Measurements from ENCODE around the gene SLC5A2. TPM values are rescaled to one million over a fixed set of nuclear protein-coding genes. Genes with fewer than 3 reads are reported as not detected.
A peak's percentile ranks its signal among the peaks of the same experiment; 100 is the strongest.

Gene SLC5A2
- total RNA-seq, 1 donor from 2014 or later = 0.36 TPM

DNA sequence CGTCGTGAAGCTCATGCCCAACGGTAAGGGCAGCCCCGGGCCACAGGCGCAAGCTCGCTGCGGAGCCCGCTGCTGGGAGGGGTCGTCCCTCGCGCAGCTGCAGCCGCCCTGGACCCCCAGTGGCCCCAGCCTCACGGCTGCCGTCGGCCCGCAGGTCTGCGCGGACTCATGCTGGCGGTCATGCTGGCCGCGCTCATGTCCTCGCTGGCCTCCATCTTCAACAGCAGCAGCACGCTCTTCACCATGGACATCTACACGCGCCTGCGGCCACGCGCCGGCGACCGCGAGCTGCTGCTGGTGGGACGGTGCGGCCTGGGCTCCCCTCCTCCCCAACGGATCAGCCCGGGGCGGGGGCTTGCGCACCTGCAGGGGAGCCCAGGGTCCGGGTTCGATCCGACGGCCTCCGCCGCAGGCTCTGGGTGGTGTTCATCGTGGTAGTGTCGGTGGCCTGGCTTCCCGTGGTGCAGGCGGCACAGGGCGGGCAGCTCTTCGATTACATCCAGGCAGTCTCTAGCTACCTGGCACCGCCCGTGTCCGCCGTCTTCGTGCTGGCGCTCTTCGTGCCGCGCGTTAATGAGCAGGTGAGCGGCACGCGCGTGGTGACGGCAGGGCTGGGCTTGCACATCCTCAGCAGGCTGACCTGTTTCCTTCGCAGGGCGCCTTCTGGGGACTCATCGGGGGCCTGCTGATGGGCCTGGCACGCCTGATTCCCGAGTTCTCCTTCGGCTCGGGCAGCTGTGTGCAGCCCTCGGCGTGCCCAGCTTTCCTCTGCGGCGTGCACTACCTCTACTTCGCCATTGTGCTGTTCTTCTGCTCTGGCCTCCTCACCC lies 5.8 kb downstream of the SLC5A2 start:
- peaks cover 25% of the 10 kb centered on the region for H3K36me3 Mint-ChIP-seq
- H3K9me3 Mint-ChIP-seq = no peaks in the 10 kb centered on the region
- peaks cover 3% of the 10 kb centered on the region for H3K4me1 Mint-ChIP-seq
- H3K4me3 Mint-ChIP-seq = peak overlapping the region; percentile 75
- DNase-seq (ENCODE audit: low spot score in 2 of 2, unreplicated experiment in 2 of 2) = no peak
- H3K27me3 Mint-ChIP-seq (ENCODE audit: low read depth) = peaks cover 51% of the 10 kb centered on the region
- TF ChIP-seq, protein P1, sequence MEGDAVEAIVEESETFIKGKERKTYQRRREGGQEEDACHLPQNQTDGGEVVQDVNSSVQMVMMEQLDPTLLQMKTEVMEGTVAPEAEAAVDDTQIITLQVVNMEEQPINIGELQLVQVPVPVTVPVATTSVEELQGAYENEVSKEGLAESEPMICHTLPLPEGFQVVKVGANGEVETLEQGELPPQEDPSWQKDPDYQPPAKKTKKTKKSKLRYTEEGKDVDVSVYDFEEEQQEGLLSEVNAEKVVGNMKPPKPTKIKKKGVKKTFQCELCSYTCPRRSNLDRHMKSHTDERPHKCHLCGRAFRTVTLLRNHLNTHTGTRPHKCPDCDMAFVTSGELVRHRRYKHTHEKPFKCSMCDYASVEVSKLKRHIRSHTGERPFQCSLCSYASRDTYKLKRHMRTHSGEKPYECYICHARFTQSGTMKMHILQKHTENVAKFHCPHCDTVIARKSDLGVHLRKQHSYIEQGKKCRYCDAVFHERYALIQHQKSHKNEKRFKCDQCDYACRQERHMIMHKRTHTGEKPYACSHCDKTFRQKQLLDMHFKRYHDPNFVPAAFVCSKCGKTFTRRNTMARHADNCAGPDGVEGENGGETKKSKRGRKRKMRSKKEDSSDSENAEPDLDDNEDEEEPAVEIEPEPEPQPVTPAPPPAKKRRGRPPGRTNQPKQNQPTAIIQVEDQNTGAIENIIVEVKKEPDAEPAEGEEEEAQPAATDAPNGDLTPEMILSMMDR (IDR thresholded peaks at IDR 0.05; ENCODE audit: unreplicated experiment) = no peak
- no peak overlapping the region for H3K27ac Mint-ChIP-seq

DNA sequence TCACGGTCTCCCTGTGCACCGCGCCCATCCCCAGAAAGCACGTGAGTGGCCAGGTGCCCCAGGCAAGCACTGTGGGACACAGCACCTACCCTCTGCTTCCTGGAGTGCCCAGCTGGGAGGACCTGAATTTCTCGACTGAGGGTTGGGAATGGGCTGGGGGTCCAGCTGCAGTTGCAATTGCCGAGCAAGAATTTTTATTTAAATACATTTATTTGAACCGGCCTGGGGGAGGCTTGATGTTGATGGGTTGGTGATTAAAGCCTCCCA lies 6.3 kb downstream of the SLC5A2 start:
- peaks cover 26% of the 10 kb centered on the region for H3K36me3 Mint-ChIP-seq
- peak overlapping the region; percentile 28 for H3K4me3 Mint-ChIP-seq
- no peak for DNase-seq (ENCODE audit: low spot score in 2 of 2, unreplicated experiment in 2 of 2)
- no peaks in the 10 kb centered on the region for H3K9me3 Mint-ChIP-seq
- peaks cover 47% of the 10 kb centered on the region for H3K27me3 Mint-ChIP-seq (ENCODE audit: low read depth)
- TF ChIP-seq, protein P1 (IDR thresholded peaks at IDR 0.05; ENCODE audit: unreplicated experiment) = no peak
- peaks cover 3% of the 10 kb centered on the region for H3K4me1 Mint-ChIP-seq
- H3K27ac Mint-ChIP-seq = no peak overlapping the region

DNA sequence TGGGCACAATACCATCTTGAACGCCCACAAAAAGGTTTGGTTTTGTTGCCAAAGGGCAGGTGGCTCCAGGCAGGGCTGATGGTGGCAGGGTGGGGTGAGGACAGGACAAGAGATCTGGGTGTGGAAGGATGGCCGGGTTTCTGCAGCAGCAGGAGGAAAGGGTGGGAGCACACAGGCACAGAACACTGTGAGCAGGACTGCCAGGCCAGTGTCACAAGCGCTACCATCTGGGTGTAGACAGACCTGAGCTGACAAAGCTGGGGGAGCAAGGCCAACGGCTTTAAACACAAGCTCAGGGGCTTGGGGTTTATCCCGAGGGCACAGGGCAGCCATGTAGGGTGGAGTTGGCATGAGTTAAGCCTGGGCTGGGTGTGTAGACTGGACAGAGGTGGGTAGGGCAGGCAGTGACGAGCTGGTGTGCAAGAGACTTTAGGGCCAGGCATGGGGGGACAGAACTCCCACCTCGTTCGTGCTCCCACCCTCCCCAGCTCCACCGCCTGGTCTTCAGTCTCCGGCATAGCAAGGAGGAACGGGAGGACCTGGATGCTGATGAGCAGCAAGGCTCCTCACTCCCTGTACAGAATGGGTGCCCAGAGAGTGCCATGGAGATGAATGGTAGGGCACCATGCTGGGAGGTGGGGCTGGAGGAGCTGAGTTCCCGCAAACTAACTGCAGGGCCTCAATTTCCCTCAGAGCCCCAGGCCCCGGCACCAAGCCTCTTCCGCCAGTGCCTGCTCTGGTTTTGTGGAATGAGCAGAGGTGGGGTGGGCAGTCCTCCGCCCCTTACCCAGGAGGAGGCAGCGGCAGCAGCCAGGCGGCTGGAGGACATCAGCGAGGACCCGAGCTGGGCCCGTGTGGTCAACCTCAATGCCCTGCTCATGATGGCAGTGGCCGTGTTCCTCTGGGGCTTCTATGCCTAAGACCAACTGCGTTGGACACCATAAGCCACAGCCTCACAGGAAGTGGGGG lies 7.0 kb downstream of the SLC5A2 start:
- TF ChIP-seq, protein P1 (IDR thresholded peaks at IDR 0.05; ENCODE audit: unreplicated experiment) = no peak
- Mint-ChIP-seq H3K9me3 (no peaks in the 10 kb centered on the region), H3K27ac (no peak overlapping the region), H3K27me3 (ENCODE audit: low read depth) (peaks cover 41% of the 10 kb centered on the region), H3K4me3 (peak overlapping the region; percentile 31), H3K36me3 (peaks cover 26% of the 10 kb centered on the region), H3K4me1 (peaks cover 3% of the 10 kb centered on the region)
- DNase-seq (ENCODE audit: low spot score in 2 of 2, unreplicated experiment in 2 of 2) = no peak

- Mint-ChIP-seq H3K36me3 (peaks cover 26% of the 10 kb centered on the region), H3K9me3 (no peaks in the 10 kb centered on the region), H3K4me1 (peaks cover 3% of the 10 kb centered on the region), H3K4me3 (no peak overlapping the region), H3K27ac (no peak overlapping the region), H3K27me3 (ENCODE audit: low read depth) (peaks cover 21% of the 10 kb centered on the region)
- no peak for DNase-seq (ENCODE audit: low spot score in 2 of 2, unreplicated experiment in 2 of 2)
- TF ChIP-seq, protein P1 (IDR thresholded peaks at IDR 0.05; ENCODE audit: unreplicated experiment) = no peak
Measured at GRCh38 chr16:31491778-31492418, 9.0 kb downstream of the SLC5A2 start.

GRCh38 chr16:31493506-31494125 lies 10.7 kb downstream of the SLC5A2 start:
- no peak for DNase-seq (ENCODE audit: low spot score in 2 of 2, unreplicated experiment in 2 of 2)
- Mint-ChIP-seq H3K27ac (no peak overlapping the region), H3K4me1 (no peaks in the 10 kb centered on the region), H3K4me3 (no peak overlapping the region), H3K36me3 (peaks cover 36% of the 10 kb centered on the region), H3K27me3 (ENCODE audit: low read depth) (peaks cover 9% of the 10 kb centered on the region), H3K9me3 (no peaks in the 10 kb centered on the region)
- TF ChIP-seq, protein P1 (IDR thresholded peaks at IDR 0.05; ENCODE audit: unreplicated experiment) = no peak

Measured in mesothelial cell of epicardium (in vitro differentiated cells).